Left lung (tissue), 10 donors: ENCODE data around the gene OR2Z1. TPM values are rescaled to one million over a fixed set of nuclear protein-coding genes. Genes with fewer than 3 reads are reported as not detected.
"Not testable (repeated sequence)": the region's sequence is repeated elsewhere in the genome, so short reads cannot be mapped to it uniquely, and the experiment has no call there.

ENCODE experiments used
- ATAC-seq: fragments of 200-7000 bp; cut with Tn5 transposase; one replicate; pipeline ENCODE4 v1.9.1; 2020; ENCODE audit warnings: moderate library complexity
- DNase-seq, 4 donors: peaks; one replicate each; pipeline ENCODE4 v3.0.0-alpha.2; 2013 to 2020
- H3K27ac ChIP-seq, 2 donors: fragments of 200-600 bp; sonication (generic) in 1 of 2; one replicate each; pipeline versions ENCODE4 v1.5.0 to v1.8.0; 2020 to 2021
- H3K27me3 ChIP-seq, 2 donors: fragments of 200-600 bp; sonication (generic) in 1 of 2; one replicate each; pipeline versions ENCODE4 v1.5.0 to v1.8.0; 2020 to 2021
- H3K36me3 ChIP-seq, 2 donors: fragments of 200-600 bp; sonication (generic) in 1 of 2; one replicate each; pipeline versions ENCODE4 v1.5.0 to v1.8.0; 2020 to 2021
- H3K4me1 ChIP-seq, 2 donors: fragments of 200-600 bp; one replicate each; pipeline ENCODE4 v1.8.0; 2021
- H3K4me3 ChIP-seq, 2 donors: fragments of 200-600 bp; sonication (generic) in 1 of 2; one replicate each; pipeline versions ENCODE4 v1.5.0 to v1.8.0; 2020 to 2021; ENCODE audit warnings: mild to moderate bottlenecking in 1 of 2
- H3K9me3 ChIP-seq, 2 donors: fragments of 200-600 bp; sonication (generic) in 1 of 2; one replicate each; pipeline versions ENCODE4 v1.5.0 to v1.8.0; 2020 to 2021
- CTCF ChIP-seq, 2 donors: fragments of 200-600 bp; sonication (generic) in 1 of 2; IDR thresholded peaks; one replicate each; pipeline versions ENCODE4 v1.5.0 to v1.8.0; 2021; ENCODE audit warnings: antibody characterized with exemption in 2 of 2
- intact Hi-C, 2 donors: fragments of 100-400 bp; cut with DNase I; formaldehyde crosslinking; loops; one replicate each; pipeline versions ENCODE4 v1.11.2 to v1.14.2; 2022
- polyA plus RNA-seq, 6 donors: library from polyadenylated mRNA; unstranded; fragments of 120-200 nt; gene quantifications; one replicate each; pipeline ENCODE4 v1.2.1, GENCODE V29; 2013; ENCODE audit not compliant: insufficient read length in 6 of 6
- total RNA-seq, 2 donors: library from RNA; stranded (reverse); fragmentation: NEBNext Ultra II Directional; extraction: Animal tissue kit (Norgen Biotek cat#: 25700); gene quantifications; one replicate each; pipeline ENCODE4 v1.2.1, GENCODE V29; 2021
- donor health status: DM: no; HTN: yes; CAD: no.
- donor health status: DM: no; HTN: no; CAD: no.

Gene OR2Z1
- total and polyA plus RNA-seq, 8 donors = not detected

DNA sequence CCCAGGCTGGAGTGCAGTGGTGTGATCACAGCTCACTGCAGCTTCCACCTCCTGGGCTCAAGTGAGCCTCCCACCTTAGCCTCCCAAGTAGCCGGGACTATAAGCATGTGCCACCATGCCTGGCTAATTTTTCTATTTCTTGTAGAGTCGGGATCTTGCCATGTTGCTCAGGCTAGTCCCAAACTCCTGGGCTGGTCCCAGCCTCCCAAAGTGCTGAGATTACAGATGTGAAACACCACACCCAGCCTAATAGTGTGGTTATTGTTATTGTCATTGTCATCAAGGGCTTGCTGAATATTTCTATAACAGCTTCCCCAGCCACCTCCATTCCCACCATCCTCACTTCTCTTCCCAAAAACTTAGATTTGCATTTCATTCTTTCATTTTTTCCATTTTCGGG, 2.8 kb downstream of the OR2Z1 start:
- intact Hi-C loops = no loop called here
- no peak for ATAC-seq
- TF ChIP-seq CTCF (IDR thresholded peaks at IDR 0.05) = no peak
- Histone ChIP-seq H3K4me1 (no peaks in the 10 kb centered on the region), H3K36me3 (no peaks in the 10 kb centered on the region), H3K27ac (no peak overlapping the region), H3K9me3 (no peaks in the 10 kb centered on the region), H3K27me3 (peaks cover 0 to 16% of the 10 kb centered on the region in 2 donors), H3K4me3 (no peak overlapping the region)
- no peak for DNase-seq

- H3K36me3 ChIP-seq = no peaks in the 10 kb centered on the region
- DNase-seq = no peak
- H3K27me3 ChIP-seq = no peaks in the 10 kb centered on the region
- H3K4me1 ChIP-seq = no peaks in the 10 kb centered on the region
- H3K4me3 ChIP-seq = no peak overlapping the region
- H3K27ac ChIP-seq = no peak overlapping the region
- H3K9me3 ChIP-seq = no peaks in the 10 kb centered on the region
- intact Hi-C loops = no loop called here
- TF ChIP-seq CTCF (IDR thresholded peaks at IDR 0.05) = no peak
- ATAC-seq = no peak
Measured at GRCh38 chr19:8731428-8732169, 10.2 kb downstream of the OR2Z1 start.

DNA sequence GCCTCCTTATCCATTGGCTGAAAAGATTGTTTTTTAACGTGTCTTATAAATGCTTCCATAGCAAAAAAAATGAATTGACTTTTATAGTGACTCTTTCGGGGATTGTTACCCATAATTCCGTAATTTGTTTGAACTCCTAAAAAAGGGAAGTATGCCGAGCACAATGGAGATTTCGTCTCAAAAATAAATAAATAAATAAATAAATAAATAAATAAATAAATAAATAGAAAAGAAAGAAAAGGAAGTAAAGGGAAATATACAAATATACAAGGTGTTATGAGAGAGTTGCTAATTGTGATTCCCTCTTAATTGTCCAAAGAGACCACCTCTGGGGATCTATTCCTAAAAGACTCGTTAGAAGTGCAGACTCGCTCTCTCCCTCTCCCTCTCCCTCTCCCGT, 16.9 kb downstream of the OR2Z1 start:
- Histone ChIP-seq H3K9me3 (no peaks in the 10 kb centered on the region), H3K27me3 (no peaks in the 10 kb centered on the region), H3K4me3 (no peak overlapping the region), H3K36me3 (no peaks in the 10 kb centered on the region), H3K27ac (no peak overlapping the region), H3K4me1 (no peaks in the 10 kb centered on the region)
- intact Hi-C loops = no loop called here
- TF ChIP-seq CTCF (IDR thresholded peaks at IDR 0.05) = no peak
- no peak for ATAC-seq
- DNase-seq = no peak

DNA sequence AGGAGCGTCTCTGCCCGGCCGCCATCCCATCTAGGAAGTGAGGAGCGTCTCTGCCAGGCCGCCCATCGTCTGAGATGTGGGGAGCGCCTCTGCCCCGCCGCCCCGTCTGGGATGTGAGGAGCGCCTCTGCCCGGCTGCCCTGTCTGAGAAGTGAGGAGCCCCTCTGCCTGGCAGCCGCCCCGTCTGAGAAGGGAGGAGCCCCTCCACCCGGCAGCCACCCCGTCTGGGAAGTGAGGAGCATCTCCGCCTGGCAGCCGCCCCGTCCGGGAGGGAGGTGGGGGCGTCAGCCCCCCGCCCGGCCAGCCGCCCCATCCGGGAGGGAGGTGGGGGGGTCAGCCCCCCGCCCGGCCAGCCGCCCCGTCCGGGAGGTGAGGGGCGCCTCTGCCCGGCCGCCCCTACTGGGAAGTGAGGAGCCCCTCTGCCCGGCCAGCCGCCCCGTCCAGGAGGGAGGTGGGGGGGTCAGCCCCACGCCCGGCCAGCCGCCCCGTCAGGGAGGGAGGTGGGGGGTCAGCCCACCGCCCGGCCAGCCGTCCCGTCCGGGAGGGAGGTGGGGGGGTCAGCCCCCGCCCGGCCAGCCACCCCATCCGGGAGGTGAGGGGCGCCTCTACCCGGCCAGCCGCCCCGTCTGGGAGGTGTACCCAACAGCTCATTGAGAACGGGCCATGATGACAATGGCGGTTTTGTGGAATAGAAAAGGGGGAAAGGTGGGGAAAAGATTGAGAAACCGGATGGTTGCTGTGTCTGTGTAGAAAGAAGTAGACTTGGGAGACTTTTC, 18.0 kb downstream of the OR2Z1 start:
- H3K4me3 ChIP-seq, H3K27me3 ChIP-seq, H3K27ac ChIP-seq, H3K4me1 ChIP-seq, intact Hi-C loops, H3K36me3 ChIP-seq, DNase-seq, H3K9me3 ChIP-seq, ATAC-seq: not testable (repeated sequence)

DNA sequence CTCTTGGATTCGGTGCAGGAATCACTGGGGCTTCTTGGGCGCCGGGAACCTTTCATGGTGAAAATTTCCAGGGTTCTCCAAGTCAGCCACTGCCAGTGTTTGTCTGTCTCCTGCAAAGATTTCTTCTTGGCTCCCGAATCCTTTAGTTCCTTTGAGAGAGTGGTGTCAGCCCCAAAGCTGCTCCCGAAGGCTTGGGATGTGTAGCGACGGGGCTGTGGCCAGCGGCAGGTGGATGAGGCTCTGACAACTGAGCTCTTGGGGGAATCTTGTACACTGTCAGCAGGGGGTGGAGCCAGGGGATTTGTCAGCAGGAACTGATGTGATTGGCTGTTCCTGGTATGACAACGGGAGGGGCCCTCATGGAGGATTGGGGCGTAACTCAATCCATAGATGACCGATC, 45.8 kb downstream of the OR2Z1 start:
- H3K27me3 ChIP-seq, H3K9me3 ChIP-seq, H3K4me1 ChIP-seq, intact Hi-C loops, H3K27ac ChIP-seq, H3K36me3 ChIP-seq, H3K4me3 ChIP-seq, ATAC-seq: not testable (repeated sequence)
- peak in 1 of 4 donors; percentile 44 for DNase-seq

DNA sequence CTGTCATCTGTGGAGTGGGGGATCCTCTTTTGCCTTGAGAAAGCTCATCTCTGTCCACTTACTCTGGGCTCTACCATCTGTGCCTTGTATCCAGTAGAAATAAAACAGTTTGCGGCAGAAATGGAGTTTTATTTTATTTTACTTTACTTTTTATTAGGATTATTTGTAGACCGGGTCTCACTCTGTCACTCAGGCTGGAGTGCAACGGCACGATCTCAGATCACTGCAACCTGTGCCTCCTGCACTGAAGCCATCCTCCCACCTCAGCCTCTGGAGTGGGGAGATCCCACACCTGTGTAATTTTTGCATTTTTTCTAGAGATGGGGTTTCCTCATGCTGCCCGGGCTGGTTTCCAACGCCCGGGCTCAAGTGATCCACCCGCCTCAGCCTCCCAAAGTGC, 47.8 kb downstream of the OR2Z1 start:
- H3K27ac ChIP-seq, ATAC-seq, H3K27me3 ChIP-seq, H3K36me3 ChIP-seq, H3K4me3 ChIP-seq, intact Hi-C loops, H3K4me1 ChIP-seq, H3K9me3 ChIP-seq: not testable (repeated sequence)
- DNase-seq = peak in 1 of 4 donors; percentile 15

DNA sequence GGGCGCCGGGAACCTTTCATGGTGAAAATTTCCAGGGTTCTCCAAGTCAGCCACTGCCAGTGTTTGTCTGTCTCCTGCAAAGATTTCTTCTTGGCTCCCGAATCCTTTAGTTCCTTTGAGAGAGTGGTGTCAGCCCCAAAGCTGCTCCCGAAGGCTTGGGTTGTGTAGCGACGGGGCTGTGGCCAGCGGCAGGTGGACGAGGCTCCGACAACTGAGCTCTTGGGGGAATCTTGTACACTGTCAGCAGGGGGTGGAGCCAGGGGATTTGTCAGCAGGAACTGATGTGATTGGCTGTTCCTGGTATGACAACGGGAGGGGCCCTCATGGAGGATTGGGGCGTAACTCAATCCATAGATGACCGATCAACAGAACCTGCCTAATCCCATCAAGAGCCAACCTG, 52.2 kb downstream of the OR2Z1 start:
- H3K27me3 ChIP-seq, H3K4me3 ChIP-seq, H3K36me3 ChIP-seq, H3K27ac ChIP-seq, H3K4me1 ChIP-seq, intact Hi-C loops, ATAC-seq, DNase-seq, H3K9me3 ChIP-seq: not testable (repeated sequence)

Other genes starting within 250 kb of the OR2Z1 start
- 10 to 100 TPM; 10.7 to 26.8 TPM for gene PRAM1, start 219.0 kb upstream of the OR2Z1 start, total RNA-seq
- 1 to 10 TPM; 2.5 to 4.2 (median 3.2) TPM for gene PRAM1, start 219.0 kb upstream of the OR2Z1 start, polyA plus RNA-seq
- gene ZNF414, start 207.5 kb upstream of the OR2Z1 start, total RNA-seq = 10 to 100 TPM; 15.4 to 19.2 TPM
- 10 to 100 TPM; 17.0 to 32.4 (median 18.6) TPM for gene ZNF414, start 207.5 kb upstream of the OR2Z1 start, polyA plus RNA-seq
- gene MYO1F, start 144.2 kb upstream of the OR2Z1 start, total RNA-seq = 100 to 1,000 TPM in 1 of 2 donors, 10 to 100 TPM in 1; 42.6 to 161 TPM
- gene MYO1F, start 144.2 kb upstream of the OR2Z1 start, polyA plus RNA-seq = 10 to 100 TPM; 11.3 to 15.8 (median 13.2) TPM
- gene ADAMTS10, start 110.9 kb upstream of the OR2Z1 start, total RNA-seq = 10 to 100 TPM; 18.5 to 23.9 TPM
- 10 to 100 TPM; 47.2 to 72.2 (median 62.4) TPM for gene ADAMTS10, start 110.9 kb upstream of the OR2Z1 start, polyA plus RNA-seq
- not detected for gene NFILZ, start 91.0 kb upstream of the OR2Z1 start, total RNA-seq
- gene NFILZ, start 91.0 kb upstream of the OR2Z1 start, polyA plus RNA-seq = not detected
- gene ACTL9, start 22.8 kb upstream of the OR2Z1 start, total RNA-seq = not detected
- gene ACTL9, start 22.8 kb upstream of the OR2Z1 start, polyA plus RNA-seq = not detected
- 10 to 100 TPM; 20.8 to 22.2 TPM for gene ZNF558, start 110.7 kb downstream of the OR2Z1 start, total RNA-seq
- gene ZNF558, start 110.7 kb downstream of the OR2Z1 start, polyA plus RNA-seq = 10 to 100 TPM; 40.9 to 54.0 (median 45.6) TPM
- not detected for gene MBD3L1, start 110.7 kb downstream of the OR2Z1 start, total RNA-seq
- gene MBD3L1, start 110.7 kb downstream of the OR2Z1 start, polyA plus RNA-seq = not detected